ENCODE data around the gene CDH23.

The CDH23 gene

GRCh38 chr10:71656220-71656619 lies 259.5 kb downstream of the CDH23 start:
- TF ChIP-seq REST (IDR thresholded peaks at IDR 0.05; ENCODE audit: insufficient read depth in 1 of 2, low read depth in 2 of 2, low read length in 2 of 2) (no peak), TAF1 (IDR thresholded peaks at IDR 0.05; ENCODE audit: borderline replicate concordance, insufficient read depth, low read length) (no peak), POLR2AphosphoS5 (IDR thresholded peaks at IDR 0.05; ENCODE audit: low read depth, low read length) (no peak), FOXP2 (optimal IDR thresholded peaks at IDR 0.05; ENCODE audit: borderline replicate concordance, extremely low read depth, extremely low read length, insufficient read depth) (no peak), SIN3A (IDR thresholded peaks at IDR 0.05; ENCODE audit: borderline replicate concordance, insufficient read depth, low read length) (no peak)

- TF ChIP-seq POLR2AphosphoS5 (IDR thresholded peaks at IDR 0.05; ENCODE audit: low read depth, low read length), result no peak
- no peak for TF ChIP-seq FOXP2 (optimal IDR thresholded peaks at IDR 0.05; ENCODE audit: borderline replicate concordance, extremely low read depth, extremely low read length, insufficient read depth)
- no peak for TF ChIP-seq TAF1 (IDR thresholded peaks at IDR 0.05; ENCODE audit: borderline replicate concordance, insufficient read depth, low read length)
- TF ChIP-seq SIN3A (IDR thresholded peaks at IDR 0.05; ENCODE audit: borderline replicate concordance, insufficient read depth, low read length), result no peak
- TF ChIP-seq REST (IDR thresholded peaks at IDR 0.05; ENCODE audit: insufficient read depth in 1 of 2, low read depth in 2 of 2, low read length in 2 of 2), result no peak
Measured at GRCh38 chr10:71657604-71658466, 261.1 kb downstream of the CDH23 start.

- TF ChIP-seq POLR2AphosphoS5 (IDR thresholded peaks at IDR 0.05; ENCODE audit: low read depth, low read length), result no peak
- no peak for TF ChIP-seq TAF1 (IDR thresholded peaks at IDR 0.05; ENCODE audit: borderline replicate concordance, insufficient read depth, low read length)
- TF ChIP-seq FOXP2 (optimal IDR thresholded peaks at IDR 0.05; ENCODE audit: borderline replicate concordance, extremely low read depth, extremely low read length, insufficient read depth), result no peak
- no peak for TF ChIP-seq SIN3A (IDR thresholded peaks at IDR 0.05; ENCODE audit: borderline replicate concordance, insufficient read depth, low read length)
- TF ChIP-seq REST (IDR thresholded peaks at IDR 0.05; ENCODE audit: insufficient read depth in 1 of 2, low read depth in 2 of 2, low read length in 2 of 2), result no peak
Measured at GRCh38 chr10:71658467-71658745, 261.7 kb downstream of the CDH23 start.

- no peak for TF ChIP-seq POLR2AphosphoS5 (IDR thresholded peaks at IDR 0.05; ENCODE audit: low read depth, low read length)
- TF ChIP-seq REST (IDR thresholded peaks at IDR 0.05; ENCODE audit: insufficient read depth in 1 of 2, low read depth in 2 of 2, low read length in 2 of 2), result no peak
- TF ChIP-seq TAF1 (IDR thresholded peaks at IDR 0.05; ENCODE audit: borderline replicate concordance, insufficient read depth, low read length), result no peak
- TF ChIP-seq FOXP2 (optimal IDR thresholded peaks at IDR 0.05; ENCODE audit: borderline replicate concordance, extremely low read depth, extremely low read length, insufficient read depth), result no peak
- TF ChIP-seq SIN3A (IDR thresholded peaks at IDR 0.05; ENCODE audit: borderline replicate concordance, insufficient read depth, low read length), result no peak
Measured at GRCh38 chr10:71659111-71659634, 262.5 kb downstream of the CDH23 start.
